A549 (cell line): ENCODE results near the gene OGDHL. TPM values are rescaled to one million over a fixed set of nuclear protein-coding genes. Genes with fewer than 3 reads are reported as not detected.

Experiments
- ATAC-seq, 2 experiments: fragments of 200-7000 bp in 1 of 2; fragments of >200 bp in 1 of 2; cut with Nextera tagmentation in 1 of 2; cut with Tn5 transposase in 1 of 2; 3 replicates each; pipeline versions ENCODE4 v1.8.0 to v1.9.1; 2018 to 2020; ENCODE audit warnings: mild to moderate bottlenecking in 1 of 2, moderate library complexity in 1 of 2
- CTCF ChIA-PET: fragments of 300-600 bp; sonication (Branson Sonifier 250); formaldehyde crosslinking; extraction: SDS; loops from one replicate; lab custom pipeline; 2021; ENCODE audit warnings: antibody characterized with exemption, inconsistent platforms; lab: Yijun Ruan, JAX
- POLR2A ChIA-PET: fragments of 350-600 bp; formaldehyde crosslinking; extraction: SDS; loops from one replicate; lab custom pipeline; 2021; ENCODE audit warnings: antibody characterized with exemption, inconsistent platforms; lab: Yijun Ruan, JAX
- DNase-seq, 2 experiments: peaks; one replicate each; pipeline versions ENCODE4 v3.0.0 to v3.0.0-alpha.2; 2011 to 2016; ENCODE audit warnings: low read depth in 1 of 2, low spot score in 1 of 2
- FAIRE-seq: peaks from 2 replicates; lab custom pipeline; 2011; peaks lifted over from hg19 to GRCh38; lab: Jason Lieb, UNC
- H3K27ac ChIP-seq, 2 experiments: fragments of >200 bp; sonication (Bioruptor Twin); formaldehyde crosslinking; 3 replicates each; pipeline ENCODE4 v1.5.1; 2016 to 2017
- H3K4me1 ChIP-seq: fragments of >200 bp; sonication (Bioruptor Twin); formaldehyde crosslinking; 3 replicates; pipeline ENCODE4 v1.6.1; 2016
- H3K4me2 ChIP-seq: fragments of >200 bp; sonication (Bioruptor Twin); formaldehyde crosslinking; 3 replicates; pipeline ENCODE4 v1.6.1; 2016
- H3K4me3 ChIP-seq: fragments of >200 bp; sonication (Bioruptor Twin); formaldehyde crosslinking; 3 replicates; pipeline ENCODE4 v1.5.1; 2016
- H3K9me3 ChIP-seq: fragments of >200 bp; sonication (Bioruptor Twin); formaldehyde crosslinking; 3 replicates; pipeline ENCODE4 v1.6.1; 2016
- BHLHE40 ChIP-seq: IDR thresholded peaks from 2 replicates; pipeline ENCODE4 v1.6.1; 2012; ENCODE audit warnings: low read depth, low read length, inconsistent platforms
- GATA3 ChIP-seq: IDR thresholded peaks from 2 replicates; pipeline ENCODE4 v1.6.1; 2012; ENCODE audit warnings: borderline replicate concordance
- HDAC2 ChIP-seq: fragments of 200-600 bp; sonication (generic); IDR thresholded peaks from 2 replicates; pipeline ENCODE4 v1.6.1; 2016
- HOXA7 ChIP-seq: fragments of 250-450 bp; sonication (Bioruptor Pico); IDR thresholded peaks from 2 replicates; pipeline ENCODE4 v1.5.0; 2020; ENCODE audit warnings: mild to moderate bottlenecking, moderate library complexity
- HOXB13 ChIP-seq: fragments of 250-450 bp; sonication (Bioruptor Pico); IDR thresholded peaks from 2 replicates; pipeline ENCODE4 v1.5.0; 2020; ENCODE audit warnings: low read depth, mild to moderate bottlenecking, moderate library complexity
- HOXB5 ChIP-seq: fragments of 250-450 bp; sonication (Bioruptor Pico); IDR thresholded peaks from 2 replicates; pipeline ENCODE4 v1.5.0; 2020; ENCODE audit warnings: mild to moderate bottlenecking, moderate library complexity
- JUN ChIP-seq, 2 experiments: fragments of >200 bp; sonication (Bioruptor Twin); formaldehyde crosslinking; IDR thresholded peaks; 2 replicates in 1 of 2; 3 replicates in 1 of 2; pipeline ENCODE4 v1.6.1; 2016 to 2017
- KDM1A ChIP-seq: fragments of 200-600 bp; sonication (generic); IDR thresholded peaks from 2 replicates; pipeline ENCODE4 v1.6.1; 2016; ENCODE audit warnings: low read depth, mild to moderate bottlenecking
- MAFK ChIP-seq: fragments of 450-650 bp; IDR thresholded peaks from 2 replicates; pipeline ENCODE4 v1.6.1; 2014; ENCODE audit not compliant: partially characterized antibody
- POLR2A ChIP-seq: IDR thresholded peaks from 2 replicates; pipeline ENCODE4 v1.6.1; 2012; ENCODE audit warnings: mild to moderate bottlenecking, low read length
- POLR2AphosphoS2 ChIP-seq: conservative IDR thresholded peaks from 2 replicates; pipeline ENCODE4 v1.6.1; 2012; ENCODE audit warnings: low read length, improper control_type of control experiment, inconsistent platforms
- RAD21 ChIP-seq, 2 experiments: fragments of >200 bp in 1 of 2; sonication (Bioruptor Twin) in 1 of 2; formaldehyde crosslinking in 1 of 2; IDR thresholded peaks in 1 of 2; conservative IDR thresholded peaks in 1 of 2; 2 replicates in 1 of 2; 3 replicates in 1 of 2; pipeline ENCODE4 v1.6.1; 2012 to 2018; ENCODE audit warnings: inconsistent platforms in 1 of 2
- RARB ChIP-seq: fragments of 250-450 bp; sonication (Bioruptor Pico); IDR thresholded peaks from 2 replicates; pipeline ENCODE4 v1.8.0; 2021; ENCODE audit warnings: mild to moderate bottlenecking, moderate library complexity
- RCOR1 ChIP-seq: fragments of 150-350 bp; IDR thresholded peaks from 2 replicates; pipeline ENCODE4 v1.6.1; 2014; ENCODE audit warnings: antibody characterized with exemption, low read length, low read depth
- RFX5 ChIP-seq: fragments of 450-650 bp; IDR thresholded peaks from 2 replicates; pipeline ENCODE4 v1.7.1; 2014; ENCODE audit warnings: antibody characterized with exemption, mild to moderate bottlenecking, moderate library complexity
- ZC3H11A ChIP-seq: fragments of 450-650 bp; IDR thresholded peaks from 2 replicates; pipeline ENCODE4 v1.6.1; 2014; ENCODE audit warnings: antibody characterized with exemption, mild to moderate bottlenecking
- WGBS: methylation state at CpG from one replicate; pipeline ENCODE4 v1.1.6; 2017; ENCODE audit errors: missing lambda C conversion rate; 5-methylcytosine and 5-hydroxymethylcytosine counted together
- polyA plus RNA-seq, 4 experiments: library from polyadenylated mRNA; depleted of rRNA in 3 of 4; stranded (reverse); fragments of >200 nt; fragmentation: RNase III in 1 of 4; extraction: RNeasy Plus Mini Kit Qiagen cat#74134 plus additional on column Dnase treatment in 1 of 4; gene quantifications; 2 replicates in 3 of 4; 3 replicates in 1 of 4; pipeline ENCODE4 v1.2.3, GENCODE V29; 2011 to 2017
- TF ChIP-seq, protein P1 (sequence below): fragments of >200 bp; sonication (Bioruptor Twin); formaldehyde crosslinking; IDR thresholded peaks from 2 replicates; pipeline ENCODE4 v1.6.1; 2016
- TF ChIP-seq, protein P2 (sequence below): IDR thresholded peaks from 2 replicates; pipeline ENCODE4 v1.6.1; 2012; ENCODE audit warnings: low read depth, borderline replicate concordance
- TF ChIP-seq, protein P3 (sequence below): fragments of 250-450 bp; sonication (Bioruptor Pico); IDR thresholded peaks from 2 replicates; pipeline ENCODE4 v1.5.0; 2021; ENCODE audit warnings: mild to moderate bottlenecking, moderate library complexity, borderline replicate concordance
- TF ChIP-seq, protein P4 (sequence below): fragments of >200 bp; sonication (Bioruptor Twin); formaldehyde crosslinking; IDR thresholded peaks from 3 replicates; pipeline ENCODE4 v1.6.1; 2016

The OGDHL gene
- polyA plus RNA-seq, 2 of the 4 experiments (the other 2 are of a cell fraction): 0.06 to 0.22 TPM

DNA sequence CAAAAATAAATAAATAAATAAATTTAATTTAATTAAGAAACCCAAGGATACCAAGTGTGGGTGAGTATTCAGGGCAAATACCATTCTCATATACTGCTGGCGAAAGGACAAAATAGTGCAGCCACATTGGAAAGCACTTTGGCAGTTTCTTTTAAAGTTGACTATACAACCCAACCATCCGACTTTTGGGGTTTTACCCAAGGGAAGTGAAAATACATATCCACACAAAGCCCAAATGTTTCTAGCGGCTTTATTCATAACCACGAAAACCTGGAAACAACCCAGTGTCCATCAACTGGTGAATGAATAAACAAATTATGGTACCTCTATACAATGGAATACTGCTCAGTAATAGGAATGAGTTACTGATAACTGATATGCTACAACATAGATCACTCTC, 36.2 kb upstream of the OGDHL start:
- H3K4me1 ChIP-seq: no peaks in the 10 kb centered on the region
- FAIRE-seq (no peak), DNase-seq (no peak), ATAC-seq (no peak)
- POLR2A ChIA-PET: no interaction called here
- TF ChIP-seq KDM1A (no peak), RCOR1 (no peak), ZC3H11A (no peak), HDAC2 (no peak), HOXB5 (no peak)
- no peaks in the 10 kb centered on the region for H3K9me3 ChIP-seq
- 72% methylated on average over 4 of the region's 4 CpGs for WGBS
- H3K4me3 ChIP-seq: no peak overlapping the region
- CTCF ChIA-PET: interaction anchor here (0.6 kb wide), 1 partner anchor 412 kb away, joined by 3 read pairs; no protein-coding TSS in a partner anchor
- no peak overlapping the region for H3K27ac ChIP-seq
- no peak overlapping the region for H3K4me2 ChIP-seq

DNA sequence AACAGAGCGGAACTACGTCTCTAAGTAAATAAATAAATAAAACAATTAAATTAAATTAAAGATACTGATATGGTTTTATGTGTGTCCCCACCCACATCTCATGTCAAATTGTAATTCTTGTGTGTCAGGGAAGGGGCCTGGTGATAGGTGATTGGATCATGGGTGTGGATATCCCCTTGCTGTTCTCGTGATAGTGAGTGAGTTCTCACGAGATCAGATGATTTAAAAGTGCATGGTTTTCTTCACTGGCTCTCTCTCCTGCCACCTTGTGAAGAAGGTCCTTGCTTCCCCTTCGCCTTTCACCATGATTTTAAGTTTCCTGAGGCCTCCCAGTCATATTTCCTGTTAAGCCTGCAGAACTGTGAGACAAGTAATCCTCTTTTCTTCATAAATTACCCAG, 29.0 kb upstream of the OGDHL start:
- no peak overlapping the region for H3K27ac ChIP-seq
- CTCF ChIA-PET: interaction anchor here (1.4 kb wide), 1 partner anchor 41 kb away, joined by 3 read pairs; no protein-coding TSS in a partner anchor
- FAIRE-seq (no peak), ATAC-seq (no peak), DNase-seq (no peak)
- TF ChIP-seq, protein P1, sequence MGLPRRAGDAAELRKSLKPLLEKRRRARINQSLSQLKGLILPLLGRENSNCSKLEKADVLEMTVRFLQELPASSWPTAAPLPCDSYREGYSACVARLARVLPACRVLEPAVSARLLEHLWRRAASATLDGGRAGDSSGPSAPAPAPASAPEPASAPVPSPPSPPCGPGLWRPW: no peak
- H3K9me3 ChIP-seq: no peaks in the 10 kb centered on the region
- POLR2A ChIA-PET: no interaction called here
- H3K4me2 ChIP-seq: no peak overlapping the region
- 65% methylated on average over 5 of the region's 5 CpGs for WGBS
- H3K4me1 ChIP-seq: no peaks in the 10 kb centered on the region
- H3K4me3 ChIP-seq: no peak overlapping the region

DNA sequence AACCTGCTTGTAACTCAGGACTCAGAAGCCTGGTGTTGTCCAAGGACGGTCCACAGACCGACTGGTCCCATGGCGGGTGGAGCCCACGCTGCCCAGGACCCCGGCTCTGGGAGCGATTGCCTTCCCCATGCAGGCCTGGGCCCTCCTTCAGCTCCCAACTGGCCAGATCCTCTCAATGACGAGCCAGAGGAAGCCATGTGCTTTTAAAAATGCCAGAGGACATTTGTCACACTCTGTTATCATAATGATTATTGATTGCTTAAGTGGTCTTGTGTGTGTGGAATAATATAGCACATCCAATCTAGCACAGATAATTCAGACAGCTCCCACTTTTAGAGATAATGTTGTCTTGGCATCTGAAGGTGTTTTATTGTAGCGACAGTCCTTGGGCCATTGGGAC, 22.6 kb upstream of the OGDHL start:
- CTCF ChIA-PET: interaction anchor here (1.1 kb wide), 1 partner anchor 133 kb away, joined by 3 read pairs; no protein-coding TSS in a partner anchor
- no peak overlapping the region for H3K27ac ChIP-seq
- no peak overlapping the region for H3K4me2 ChIP-seq
- TF ChIP-seq, protein P2, sequence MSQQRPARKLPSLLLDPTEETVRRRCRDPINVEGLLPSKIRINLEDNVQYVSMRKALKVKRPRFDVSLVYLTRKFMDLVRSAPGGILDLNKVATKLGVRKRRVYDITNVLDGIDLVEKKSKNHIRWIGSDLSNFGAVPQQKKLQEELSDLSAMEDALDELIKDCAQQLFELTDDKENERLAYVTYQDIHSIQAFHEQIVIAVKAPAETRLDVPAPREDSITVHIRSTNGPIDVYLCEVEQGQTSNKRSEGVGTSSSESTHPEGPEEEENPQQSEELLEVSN: no peak
- no peak for TF ChIP-seq POLR2A
- TF ChIP-seq, protein P3, sequence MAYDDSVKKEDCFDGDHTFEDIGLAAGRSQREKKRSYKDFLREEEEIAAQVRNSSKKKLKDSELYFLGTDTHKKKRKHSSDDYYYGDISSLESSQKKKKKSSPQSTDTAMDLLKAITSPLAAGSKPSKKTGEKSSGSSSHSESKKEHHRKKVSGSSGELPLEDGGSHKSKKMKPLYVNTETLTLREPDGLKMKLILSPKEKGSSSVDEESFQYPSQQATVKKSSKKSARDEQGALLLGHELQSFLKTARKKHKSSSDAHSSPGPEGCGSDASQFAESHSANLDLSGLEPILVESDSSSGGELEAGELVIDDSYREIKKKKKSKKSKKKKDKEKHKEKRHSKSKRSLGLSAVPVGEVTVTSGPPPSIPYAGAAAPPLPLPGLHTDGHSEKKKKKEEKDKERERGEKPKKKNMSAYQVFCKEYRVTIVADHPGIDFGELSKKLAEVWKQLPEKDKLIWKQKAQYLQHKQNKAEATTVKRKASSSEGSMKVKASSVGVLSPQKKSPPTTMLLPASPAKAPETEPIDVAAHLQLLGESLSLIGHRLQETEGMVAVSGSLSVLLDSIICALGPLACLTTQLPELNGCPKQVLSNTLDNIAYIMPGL (CRISPR knock-in tag): no peak
- no peak for TF ChIP-seq POLR2AphosphoS2
- TF ChIP-seq RCOR1: no peak
- no peak for TF ChIP-seq MAFK
- TF ChIP-seq RAD21 (conservative IDR thresholded peaks at IDR 0.05 in 1 of 2, IDR thresholded peaks at IDR 0.05 in 1 of 2): no peak
- TF ChIP-seq RFX5: no peak
- no peak for TF ChIP-seq JUN (IDR thresholded peaks at IDR 0.05)
- TF ChIP-seq KDM1A: no peak
- TF ChIP-seq HOXA7: no peak
- no peak for TF ChIP-seq HOXB13
- TF ChIP-seq, protein P4, sequence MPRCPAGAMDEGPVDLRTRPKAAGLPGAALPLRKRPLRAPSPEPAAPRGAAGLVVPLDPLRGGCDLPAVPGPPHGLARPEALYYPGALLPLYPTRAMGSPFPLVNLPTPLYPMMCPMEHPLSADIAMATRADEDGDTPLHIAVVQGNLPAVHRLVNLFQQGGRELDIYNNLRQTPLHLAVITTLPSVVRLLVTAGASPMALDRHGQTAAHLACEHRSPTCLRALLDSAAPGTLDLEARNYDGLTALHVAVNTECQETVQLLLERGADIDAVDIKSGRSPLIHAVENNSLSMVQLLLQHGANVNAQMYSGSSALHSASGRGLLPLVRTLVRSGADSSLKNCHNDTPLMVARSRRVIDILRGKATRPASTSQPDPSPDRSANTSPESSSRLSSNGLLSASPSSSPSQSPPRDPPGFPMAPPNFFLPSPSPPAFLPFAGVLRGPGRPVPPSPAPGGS: no peak
- TF ChIP-seq GATA3: no peak
- TF ChIP-seq BHLHE40: no peak
- TF ChIP-seq RARB (CRISPR knock-in tag): no peak
- no peak for ATAC-seq
- POLR2A ChIA-PET: no interaction called here
- no peak for DNase-seq
- no peaks in the 10 kb centered on the region for H3K9me3 ChIP-seq
- H3K4me1 ChIP-seq: no peaks in the 10 kb centered on the region
- H3K4me3 ChIP-seq: no peak overlapping the region
- WGBS: 38% methylated on average over 8 of the region's 8 CpGs
- FAIRE-seq: no peak
